HepG2 (cell line): Measurements from ENCODE around the gene LYRM4. TPM values are rescaled to one million over a fixed set of nuclear protein-coding genes. Genes with fewer than 3 reads are reported as not detected.
A peak's percentile ranks its signal among the peaks of the same experiment; 100 is the strongest.

ENCODE experiments used
- CEBPB ChIP-seq: IDR thresholded peaks from 2 replicates; pipeline ENCODE4 v1.6.1; 2011; ENCODE audit warnings: low read depth, low read length, improper control_type of control experiment, borderline replicate concordance
- FOXP1 ChIP-seq, 2 experiments: fragments of 450-650 bp in 1 of 2; IDR thresholded peaks; 2 replicates each; pipeline ENCODE4 v1.6.1; 2017 to 2018; ENCODE audit warnings: antibody characterized with exemption in 1 of 2
- HDAC1 ChIP-seq: sonication (generic); formaldehyde crosslinking; IDR thresholded peaks from 2 replicates; pipeline ENCODE4 v1.5.1; 2020; ENCODE audit warnings: mild to moderate bottlenecking, missing genetic modification reagents
- JUN ChIP-seq: sonication (generic); formaldehyde crosslinking; IDR thresholded peaks from 2 replicates; pipeline ENCODE4 v1.4.0; 2020; ENCODE audit warnings: mild to moderate bottlenecking, missing genetic modification reagents
- KLF11 ChIP-seq: IDR thresholded peaks from 2 replicates; pipeline ENCODE4 v1.6.1; 2016; ENCODE audit warnings: missing compliant biosample characterization
- PITX1 ChIP-seq: sonication (generic); formaldehyde crosslinking; IDR thresholded peaks from 2 replicates; pipeline ENCODE4 v1.5.1; 2020; ENCODE audit warnings: mild to moderate bottlenecking, missing genetic modification reagents
- SP1 ChIP-seq, 2 experiments: fragments of 450-650 bp in 1 of 2; sonication (generic) in 1 of 2; formaldehyde crosslinking in 1 of 2; IDR thresholded peaks; 2 replicates each; pipeline versions ENCODE4 v1.4.0 to v1.6.1; 2016 to 2020; ENCODE audit warnings: missing genetic modification reagents in 1 of 2
- ZNF670 ChIP-seq: sonication (generic); formaldehyde crosslinking; IDR thresholded peaks from 2 replicates; pipeline ENCODE4 v1.8.0; 2022; ENCODE audit warnings: mild to moderate bottlenecking, missing genetic modification reagents, borderline replicate concordance
- ZSCAN29 ChIP-seq: sonication (generic); formaldehyde crosslinking; conservative IDR thresholded peaks from 2 replicates; pipeline ENCODE4 v1.4.0; 2020; ENCODE audit warnings: mild to moderate bottlenecking, missing genetic modification reagents
- polyA plus RNA-seq, 8 experiments: library from polyadenylated mRNA; depleted of rRNA in 3 of 8; stranded (reverse) in 7 of 8; unstranded in 1 of 8; fragments of >200 nt; fragmentation: Illumina TruSeq in 4 of 8; extraction: Trizol in 4 of 8; gene quantifications; 2 replicates each; pipeline versions ENCODE4 v1.2.1 to v1.2.3, GENCODE V29; 2011 to 2016; ENCODE audit warnings: low read depth in 4 of 8, missing spikeins in 1 of 8, mixed read lengths in 1 of 8; ENCODE audit not compliant: insufficient read depth in 1 of 8
- total RNA-seq, 5 experiments: library from RNA; depleted of rRNA; stranded (reverse); fragments of >200 nt; fragmentation: Illumina TruSeq; extraction: Trizol; gene quantifications; 2 replicates each; pipeline ENCODE4 v1.2.3, GENCODE V29; 2016; ENCODE audit warnings: low read depth in 1 of 5
- TF ChIP-seq, protein P1 (sequence below): sonication (generic); formaldehyde crosslinking; conservative IDR thresholded peaks from 2 replicates; pipeline ENCODE4 v1.4.0; 2020; ENCODE audit warnings: mild to moderate bottlenecking, missing genetic modification reagents, moderate library complexity
- TF ChIP-seq, protein P2 (sequence below), 2 experiments: sonication (generic) in 1 of 2; formaldehyde crosslinking in 1 of 2; IDR thresholded peaks; 2 replicates each; pipeline versions ENCODE4 v1.6.1 to v1.9.0; 2014 to 2022; ENCODE audit warnings: antibody characterized with exemption in 1 of 2, borderline replicate concordance in 1 of 2, inconsistent platforms in 1 of 2, low read depth in 1 of 2, missing genetic modification reagents in 1 of 2
- TF ChIP-seq, protein P3 (sequence below): IDR thresholded peaks from 2 replicates; pipeline ENCODE4 v1.6.1; 2012; ENCODE audit warnings: low read length, improper control_type of control experiment

Gene LYRM4
- total and polyA plus RNA-seq, 2 of the 13 experiments (the other 11 are each of a cell fraction or from before 2014, with no cell fraction given) = 64.6 to 67.5 TPM

DNA sequence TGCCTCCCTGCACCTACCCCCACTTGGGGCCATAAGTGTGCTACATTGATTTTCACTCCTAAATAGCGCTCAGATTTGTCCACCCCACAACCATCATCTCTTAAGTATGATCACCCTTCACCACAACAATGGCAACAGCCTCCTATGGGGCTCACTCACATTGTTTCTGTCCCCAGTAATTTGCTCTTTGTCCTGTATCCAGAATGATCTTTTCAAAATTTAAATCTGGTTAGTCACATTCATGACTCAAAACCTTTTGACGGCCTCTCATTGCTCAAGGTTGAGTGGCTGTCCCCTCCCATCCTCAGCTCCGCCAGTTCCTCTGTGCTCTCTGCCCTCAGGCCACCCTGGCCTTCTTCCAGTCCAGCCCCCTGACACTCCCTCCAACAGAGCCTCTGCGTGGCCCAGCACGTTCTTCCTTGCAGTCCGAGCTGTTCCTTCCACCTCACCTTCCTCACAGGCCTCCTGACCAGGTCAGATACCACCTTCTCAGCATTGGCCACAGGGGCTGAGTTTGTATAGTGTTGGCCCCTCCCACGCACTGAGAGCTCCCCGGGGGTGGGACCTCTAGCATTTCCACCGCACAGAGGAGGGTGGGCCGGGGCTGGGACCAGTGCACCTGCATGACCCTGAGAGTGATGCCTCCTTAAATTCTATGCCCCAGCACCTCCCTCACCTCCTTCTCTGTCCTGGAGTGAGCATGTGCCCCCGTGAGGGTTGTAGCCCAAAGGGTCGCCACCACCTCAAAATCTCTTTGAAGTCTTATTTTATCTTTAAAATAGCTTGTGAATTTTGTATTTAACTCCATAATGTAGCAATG lies 178.1 kb downstream of the LYRM4 start (continued):
- TF ChIP-seq, protein P1, sequence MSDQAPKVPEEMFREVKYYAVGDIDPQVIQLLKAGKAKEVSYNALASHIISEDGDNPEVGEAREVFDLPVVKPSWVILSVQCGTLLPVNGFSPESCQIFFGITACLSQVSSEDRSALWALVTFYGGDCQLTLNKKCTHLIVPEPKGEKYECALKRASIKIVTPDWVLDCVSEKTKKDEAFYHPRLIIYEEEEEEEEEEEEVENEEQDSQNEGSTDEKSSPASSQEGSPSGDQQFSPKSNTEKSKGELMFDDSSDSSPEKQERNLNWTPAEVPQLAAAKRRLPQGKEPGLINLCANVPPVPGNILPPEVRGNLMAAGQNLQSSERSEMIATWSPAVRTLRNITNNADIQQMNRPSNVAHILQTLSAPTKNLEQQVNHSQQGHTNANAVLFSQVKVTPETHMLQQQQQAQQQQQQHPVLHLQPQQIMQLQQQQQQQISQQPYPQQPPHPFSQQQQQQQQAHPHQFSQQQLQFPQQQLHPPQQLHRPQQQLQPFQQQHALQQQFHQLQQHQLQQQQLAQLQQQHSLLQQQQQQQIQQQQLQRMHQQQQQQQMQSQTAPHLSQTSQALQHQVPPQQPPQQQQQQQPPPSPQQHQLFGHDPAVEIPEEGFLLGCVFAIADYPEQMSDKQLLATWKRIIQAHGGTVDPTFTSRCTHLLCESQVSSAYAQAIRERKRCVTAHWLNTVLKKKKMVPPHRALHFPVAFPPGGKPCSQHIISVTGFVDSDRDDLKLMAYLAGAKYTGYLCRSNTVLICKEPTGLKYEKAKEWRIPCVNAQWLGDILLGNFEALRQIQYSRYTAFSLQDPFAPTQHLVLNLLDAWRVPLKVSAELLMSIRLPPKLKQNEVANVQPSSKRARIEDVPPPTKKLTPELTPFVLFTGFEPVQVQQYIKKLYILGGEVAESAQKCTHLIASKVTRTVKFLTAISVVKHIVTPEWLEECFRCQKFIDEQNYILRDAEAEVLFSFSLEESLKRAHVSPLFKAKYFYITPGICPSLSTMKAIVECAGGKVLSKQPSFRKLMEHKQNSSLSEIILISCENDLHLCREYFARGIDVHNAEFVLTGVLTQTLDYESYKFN (CRISPR knock-in tag) = peak; percentile 87
- TF ChIP-seq SP1 (IDR thresholded peaks at IDR 0.05) (no peak), SP1 (CRISPR knock-in tag; IDR thresholded peaks at IDR 0.05) (peak; percentile 21; the same call in 1 of the 2 replicates), HDAC1 (CRISPR knock-in tag) (peak; percentile 90), ZSCAN29 (CRISPR knock-in tag) (peak; percentile 78; the same call in 1 of the 2 replicates), CEBPB (peak; percentile 82), KLF11 (no peak), ZNF670 (CRISPR knock-in tag) (peak; percentile 69; the same call in 1 of the 2 replicates), PITX1 (CRISPR knock-in tag) (peak; percentile 51; the same call in 1 of the 2 replicates), FOXP1 (IDR thresholded peaks at IDR 0.05) (no peak), FOXP1 (CRISPR knock-in tag; IDR thresholded peaks at IDR 0.05) (peak; percentile 36; the same call in 1 of the 2 replicates), JUN (CRISPR knock-in tag) (peak; percentile 34; the same call in 1 of the 2 replicates)
- TF ChIP-seq, protein P2, sequence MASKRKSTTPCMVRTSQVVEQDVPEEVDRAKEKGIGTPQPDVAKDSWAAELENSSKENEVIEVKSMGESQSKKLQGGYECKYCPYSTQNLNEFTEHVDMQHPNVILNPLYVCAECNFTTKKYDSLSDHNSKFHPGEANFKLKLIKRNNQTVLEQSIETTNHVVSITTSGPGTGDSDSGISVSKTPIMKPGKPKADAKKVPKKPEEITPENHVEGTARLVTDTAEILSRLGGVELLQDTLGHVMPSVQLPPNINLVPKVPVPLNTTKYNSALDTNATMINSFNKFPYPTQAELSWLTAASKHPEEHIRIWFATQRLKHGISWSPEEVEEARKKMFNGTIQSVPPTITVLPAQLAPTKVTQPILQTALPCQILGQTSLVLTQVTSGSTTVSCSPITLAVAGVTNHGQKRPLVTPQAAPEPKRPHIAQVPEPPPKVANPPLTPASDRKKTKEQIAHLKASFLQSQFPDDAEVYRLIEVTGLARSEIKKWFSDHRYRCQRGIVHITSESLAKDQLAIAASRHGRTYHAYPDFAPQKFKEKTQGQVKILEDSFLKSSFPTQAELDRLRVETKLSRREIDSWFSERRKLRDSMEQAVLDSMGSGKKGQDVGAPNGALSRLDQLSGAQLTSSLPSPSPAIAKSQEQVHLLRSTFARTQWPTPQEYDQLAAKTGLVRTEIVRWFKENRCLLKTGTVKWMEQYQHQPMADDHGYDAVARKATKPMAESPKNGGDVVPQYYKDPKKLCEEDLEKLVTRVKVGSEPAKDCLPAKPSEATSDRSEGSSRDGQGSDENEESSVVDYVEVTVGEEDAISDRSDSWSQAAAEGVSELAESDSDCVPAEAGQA (IDR thresholded peaks at IDR 0.05; ENCODE audit: low read depth) = peak; percentile 34; the same call in 1 of the 2 replicates
- TF ChIP-seq, protein P2 (CRISPR knock-in tag; IDR thresholded peaks at IDR 0.05; ENCODE audit: borderline replicate concordance) = no peak
- TF ChIP-seq, protein P3, sequence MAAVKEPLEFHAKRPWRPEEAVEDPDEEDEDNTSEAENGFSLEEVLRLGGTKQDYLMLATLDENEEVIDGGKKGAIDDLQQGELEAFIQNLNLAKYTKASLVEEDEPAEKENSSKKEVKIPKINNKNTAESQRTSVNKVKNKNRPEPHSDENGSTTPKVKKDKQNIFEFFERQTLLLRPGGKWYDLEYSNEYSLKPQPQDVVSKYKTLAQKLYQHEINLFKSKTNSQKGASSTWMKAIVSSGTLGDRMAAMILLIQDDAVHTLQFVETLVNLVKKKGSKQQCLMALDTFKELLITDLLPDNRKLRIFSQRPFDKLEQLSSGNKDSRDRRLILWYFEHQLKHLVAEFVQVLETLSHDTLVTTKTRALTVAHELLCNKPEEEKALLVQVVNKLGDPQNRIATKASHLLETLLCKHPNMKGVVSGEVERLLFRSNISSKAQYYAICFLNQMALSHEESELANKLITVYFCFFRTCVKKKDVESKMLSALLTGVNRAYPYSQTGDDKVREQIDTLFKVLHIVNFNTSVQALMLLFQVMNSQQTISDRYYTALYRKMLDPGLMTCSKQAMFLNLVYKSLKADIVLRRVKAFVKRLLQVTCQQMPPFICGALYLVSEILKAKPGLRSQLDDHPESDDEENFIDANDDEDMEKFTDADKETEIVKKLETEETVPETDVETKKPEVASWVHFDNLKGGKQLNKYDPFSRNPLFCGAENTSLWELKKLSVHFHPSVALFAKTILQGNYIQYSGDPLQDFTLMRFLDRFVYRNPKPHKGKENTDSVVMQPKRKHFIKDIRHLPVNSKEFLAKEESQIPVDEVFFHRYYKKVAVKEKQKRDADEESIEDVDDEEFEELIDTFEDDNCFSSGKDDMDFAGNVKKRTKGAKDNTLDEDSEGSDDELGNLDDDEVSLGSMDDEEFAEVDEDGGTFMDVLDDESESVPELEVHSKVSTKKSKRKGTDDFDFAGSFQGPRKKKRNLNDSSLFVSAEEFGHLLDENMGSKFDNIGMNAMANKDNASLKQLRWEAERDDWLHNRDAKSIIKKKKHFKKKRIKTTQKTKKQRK = no peak
